Kidney tubule cell (primary cell): ENCODE data around the gene MUCL1.
"Not testable (repeated sequence)": the region's sequence is repeated elsewhere in the genome, so short reads cannot be mapped to it uniquely, and the experiment has no call there.

Experiments used
- DNase-seq: peaks from one replicate; pipeline ENCODE4 v3.0.0-alpha.2; 2018; ENCODE audit warnings: low spot score

The MUCL1 gene, protein sequence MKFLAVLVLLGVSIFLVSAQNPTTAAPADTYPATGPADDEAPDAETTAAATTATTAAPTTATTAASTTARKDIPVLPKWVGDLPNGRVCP

DNA sequence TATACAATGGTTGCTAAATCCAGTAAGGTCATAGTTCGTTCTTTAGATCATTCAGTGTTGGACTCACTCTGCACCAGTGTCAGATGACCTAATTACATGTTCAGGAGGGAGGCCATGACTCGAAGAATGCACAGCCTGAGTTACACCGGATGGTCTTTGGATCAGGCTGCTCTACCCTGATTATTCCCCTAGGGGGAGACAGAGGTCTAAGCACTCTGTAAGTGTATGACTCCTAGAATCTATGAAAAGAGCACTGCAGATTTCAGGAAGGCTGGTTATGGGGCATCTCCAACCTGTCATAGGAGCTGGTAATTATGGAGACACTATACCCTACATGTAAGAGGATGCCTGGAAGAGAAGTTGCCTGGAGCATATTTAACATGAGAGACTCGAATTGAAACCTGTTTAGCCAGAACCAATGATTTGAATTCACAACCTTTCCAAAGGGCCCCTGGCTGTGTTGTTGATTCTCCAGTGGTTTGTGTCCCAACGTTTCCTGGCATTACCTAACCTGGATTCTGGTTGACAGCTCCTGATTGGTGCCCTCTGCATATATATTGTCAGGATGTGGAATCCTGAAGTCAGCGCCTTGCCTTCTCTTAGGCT, at the start of gene MUCL1:
MUCL1 (plus strand) TSS at position 584 of the 606 bp plus-strand sequence. CDS start 67 bp downstream, outside the sequence.
- peak; percentile 74 for DNase-seq

DNA sequence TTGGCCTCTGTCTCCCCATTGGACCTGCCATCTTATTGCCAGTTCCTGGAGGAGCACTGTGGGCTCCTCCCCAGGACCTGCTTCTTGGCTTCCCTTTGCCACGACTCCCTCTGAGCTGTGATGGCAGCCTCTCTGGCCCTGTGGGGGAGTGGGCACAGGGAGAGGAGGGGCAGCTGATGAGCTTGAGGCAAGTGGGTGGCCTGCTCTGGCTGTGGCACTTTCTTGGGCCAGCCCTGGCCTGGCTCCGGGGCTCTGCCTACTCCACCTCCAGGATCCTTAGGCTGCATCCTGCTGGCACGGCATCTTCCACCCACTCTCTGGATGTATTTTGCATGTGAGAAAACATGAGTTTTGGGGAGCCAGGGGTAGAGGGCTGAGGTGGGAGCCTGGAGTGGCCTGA, 32.6 kb upstream of the MUCL1 start:
- no peak for DNase-seq

DNA sequence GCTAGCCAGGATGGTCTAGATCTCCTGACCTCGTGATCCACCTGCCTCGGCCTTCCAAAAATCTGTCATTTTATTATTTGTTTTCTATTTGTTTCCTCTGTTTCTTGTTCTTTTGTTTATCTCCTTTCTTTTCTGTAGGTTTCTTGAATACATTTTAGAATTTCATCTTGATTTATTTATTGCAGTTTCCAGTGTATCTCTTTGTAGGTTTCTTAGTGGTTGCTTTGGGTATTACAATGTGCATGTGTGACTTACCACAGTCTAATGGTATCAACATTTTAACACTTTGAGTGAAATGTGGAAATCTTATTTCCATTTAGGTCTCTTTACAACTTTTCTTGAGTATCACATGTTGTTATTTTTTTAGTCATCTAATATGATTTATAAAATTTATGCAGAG, 29.9 kb upstream of the MUCL1 start:
- no peak for DNase-seq

DNA sequence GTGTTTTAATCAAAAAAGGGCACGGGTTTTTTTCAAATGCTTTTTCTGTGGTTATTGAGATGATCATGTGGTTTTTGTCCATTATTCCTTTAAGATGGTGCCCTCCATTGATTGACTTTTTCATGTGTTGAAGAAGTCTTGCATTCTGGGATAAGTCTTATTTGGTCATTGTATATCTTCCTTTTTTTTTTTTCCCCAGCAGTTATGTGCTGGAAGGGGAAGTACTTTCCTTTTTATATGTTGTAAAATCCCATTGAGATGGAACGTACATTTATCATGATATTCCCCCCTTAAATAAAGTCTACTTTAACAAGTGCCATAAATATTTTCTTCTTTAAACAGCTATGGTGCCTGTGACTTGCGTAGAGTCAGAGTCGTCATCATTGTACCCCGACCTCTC, 24.8 kb upstream of the MUCL1 start:
- DNase-seq: no peak

DNA sequence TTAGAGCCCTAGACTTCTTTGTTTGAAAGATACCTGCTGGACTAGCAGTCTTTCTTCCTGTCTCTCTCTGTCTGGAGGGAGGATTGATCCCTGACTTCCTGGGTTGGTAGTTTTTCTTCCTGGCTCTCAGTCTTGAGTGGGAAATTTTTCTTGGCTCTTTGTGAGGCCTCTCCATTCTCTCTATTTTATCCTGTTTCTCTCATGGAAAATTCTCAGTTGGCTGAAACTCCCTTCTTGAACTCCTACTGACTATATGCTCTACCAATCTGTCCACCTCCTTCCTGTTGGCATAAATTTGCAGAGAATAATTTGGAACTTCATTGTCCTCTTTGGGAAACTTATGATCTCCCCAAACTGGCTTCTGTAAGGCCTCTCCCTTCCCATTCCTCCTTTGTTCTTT, 24.1 kb upstream of the MUCL1 start:
- DNase-seq: no peak

DNA sequence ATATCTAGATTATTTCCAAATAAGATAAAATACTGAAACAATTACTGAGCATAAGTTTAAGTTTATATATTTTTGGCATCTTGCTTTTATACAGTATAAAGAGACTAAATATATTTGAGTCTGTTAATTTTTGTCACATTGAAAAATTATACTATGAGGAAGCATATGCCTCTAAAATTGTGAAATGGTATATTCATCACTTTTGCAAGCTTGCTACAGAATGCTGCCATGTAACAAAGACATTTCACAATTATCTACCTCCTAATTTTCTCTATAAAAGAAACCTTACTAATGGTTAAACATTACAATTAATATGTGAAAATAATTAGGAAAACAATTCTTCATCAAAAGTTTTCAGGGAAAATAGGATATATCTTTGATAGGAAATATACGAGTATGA, 22.7 kb upstream of the MUCL1 start:
- no peak for DNase-seq

DNA sequence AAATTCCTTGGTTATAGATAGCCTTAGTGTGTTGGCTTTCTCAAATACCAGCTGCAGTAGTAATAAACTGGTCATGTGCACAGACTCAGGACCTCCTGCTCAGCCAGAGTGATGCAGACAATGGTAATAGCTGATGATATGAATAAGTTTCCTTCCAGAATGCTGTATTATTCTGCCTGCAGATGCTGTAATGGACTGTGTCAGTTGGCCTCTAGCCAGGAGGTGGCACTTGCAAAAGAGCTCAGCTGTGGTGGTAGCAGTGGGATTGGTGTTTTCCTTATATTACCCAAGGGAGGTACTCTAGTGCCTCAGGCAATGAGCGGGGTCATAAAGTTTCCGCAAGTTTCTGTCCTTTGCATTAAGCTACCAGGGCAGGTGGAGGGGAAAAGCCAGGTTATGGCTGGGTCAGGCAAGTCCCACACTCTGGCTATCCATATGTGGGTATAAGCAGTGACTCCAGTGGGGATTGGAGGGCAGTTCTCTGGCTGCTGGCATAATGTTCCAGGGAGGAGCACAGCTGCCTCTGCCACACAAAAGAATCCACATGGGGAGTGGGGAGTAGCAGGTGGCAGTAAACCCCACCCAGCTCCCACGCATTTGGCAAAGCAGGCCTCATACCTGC, 14.0 kb upstream of the MUCL1 start:
- no peak for DNase-seq

DNA sequence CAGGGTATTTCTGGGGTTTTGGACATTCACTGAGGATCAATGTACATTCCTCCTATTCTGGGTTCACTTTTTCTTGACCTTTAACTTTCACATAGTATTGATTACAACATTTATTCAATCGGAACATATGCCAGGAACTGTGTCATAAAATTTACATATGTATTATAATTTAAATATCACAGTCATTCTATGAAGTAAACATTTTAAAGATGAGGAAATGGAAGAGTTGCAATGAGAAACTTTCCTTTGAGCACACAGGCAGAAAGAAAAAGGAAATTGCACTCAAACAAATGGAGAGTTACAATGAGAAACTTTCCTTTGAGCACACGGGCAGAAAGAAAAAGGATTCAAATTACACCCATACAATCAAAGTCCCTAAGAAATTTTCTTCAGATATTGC, 3.1 kb downstream of the MUCL1 start:
- DNase-seq: no peak

DNA sequence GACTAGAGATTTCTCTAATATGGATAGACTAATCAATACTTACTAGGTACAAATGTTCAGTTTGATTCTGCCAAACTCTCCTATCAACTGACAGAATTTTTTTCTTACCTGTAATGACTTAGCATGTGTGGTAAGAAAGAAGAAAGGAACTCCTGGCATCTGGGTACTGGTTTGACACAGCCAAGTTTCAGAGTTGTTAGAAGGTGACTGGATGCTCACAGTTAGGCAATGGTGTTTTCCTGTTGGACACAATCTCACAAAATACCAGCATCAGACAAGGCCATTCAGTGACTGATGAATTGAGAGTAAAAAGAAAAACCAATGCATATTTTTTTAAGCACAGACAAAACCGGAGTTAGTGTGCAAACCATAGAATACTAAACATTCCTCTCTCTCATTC, 4.2 kb downstream of the MUCL1 start:
- no peak for DNase-seq

DNA sequence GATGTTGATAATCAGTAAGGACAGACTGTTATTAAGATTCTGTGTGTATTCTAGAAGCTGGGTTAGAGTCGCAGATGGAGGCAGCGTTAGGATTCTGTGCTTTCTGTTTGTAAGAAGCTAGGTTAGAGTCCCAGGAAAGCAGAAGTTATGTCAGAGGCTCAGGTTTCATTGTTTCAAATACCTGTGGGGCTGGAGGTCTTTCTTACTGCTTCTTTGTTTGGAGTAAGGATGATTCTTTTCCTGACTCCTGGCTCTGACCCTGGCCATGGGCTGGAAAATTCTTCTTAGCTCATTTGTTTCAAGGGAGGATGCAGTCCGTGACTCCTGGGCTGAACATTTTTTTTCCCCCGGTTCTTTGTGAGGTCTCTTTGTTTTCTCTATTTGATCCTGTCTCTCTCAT, 5.2 kb downstream of the MUCL1 start:
- no peak for DNase-seq

DNA sequence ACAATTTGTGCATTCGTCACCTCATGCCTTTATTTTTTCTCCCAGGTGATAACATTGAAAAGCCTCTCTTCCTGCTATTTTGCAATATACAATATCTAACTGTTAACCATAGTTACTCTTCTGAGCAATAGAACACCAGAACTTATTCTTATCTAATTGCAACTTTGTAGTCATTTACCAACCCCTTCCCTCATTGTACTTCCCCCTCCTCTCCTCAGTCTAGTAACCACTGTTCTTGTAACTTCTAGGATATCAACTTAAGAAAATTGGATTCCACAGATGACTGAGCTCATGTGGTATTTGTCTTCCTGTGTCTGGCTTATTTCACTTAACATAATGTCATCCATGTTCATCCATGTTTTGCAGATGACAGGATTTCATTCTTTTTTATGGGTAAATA, 7.6 kb downstream of the MUCL1 start:
- DNase-seq: no peak

DNA sequence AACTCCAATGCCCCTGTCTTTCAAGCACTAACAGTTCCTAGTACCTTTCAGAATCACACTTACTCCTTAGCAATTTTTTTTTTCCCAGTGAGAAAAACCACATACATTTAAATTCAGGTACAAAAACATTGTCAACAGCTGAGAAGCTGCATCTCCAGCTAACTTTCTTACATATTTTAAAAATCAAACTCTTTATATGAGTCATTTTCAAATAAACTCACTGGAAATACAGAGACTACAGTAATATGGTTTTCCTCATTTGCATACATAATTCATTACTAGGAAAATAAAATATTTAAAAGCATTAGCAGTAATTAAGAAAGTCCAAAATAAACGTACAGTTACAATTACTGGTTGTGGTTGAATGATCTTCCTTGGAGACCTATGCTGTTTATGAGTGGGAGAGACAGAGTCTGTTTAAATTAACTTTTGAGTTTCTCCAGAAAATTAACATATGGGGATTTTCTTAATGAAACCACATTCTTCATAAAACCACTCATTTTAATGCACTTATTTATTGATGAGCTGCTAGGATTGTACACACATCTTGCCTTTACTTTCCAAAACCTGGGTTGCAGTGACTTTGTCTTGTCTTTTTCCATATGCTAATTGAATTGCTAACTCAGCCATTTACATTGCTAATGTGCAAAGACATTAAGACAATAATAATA, 9.8 kb downstream of the MUCL1 start:
- DNase-seq: no peak

DNA sequence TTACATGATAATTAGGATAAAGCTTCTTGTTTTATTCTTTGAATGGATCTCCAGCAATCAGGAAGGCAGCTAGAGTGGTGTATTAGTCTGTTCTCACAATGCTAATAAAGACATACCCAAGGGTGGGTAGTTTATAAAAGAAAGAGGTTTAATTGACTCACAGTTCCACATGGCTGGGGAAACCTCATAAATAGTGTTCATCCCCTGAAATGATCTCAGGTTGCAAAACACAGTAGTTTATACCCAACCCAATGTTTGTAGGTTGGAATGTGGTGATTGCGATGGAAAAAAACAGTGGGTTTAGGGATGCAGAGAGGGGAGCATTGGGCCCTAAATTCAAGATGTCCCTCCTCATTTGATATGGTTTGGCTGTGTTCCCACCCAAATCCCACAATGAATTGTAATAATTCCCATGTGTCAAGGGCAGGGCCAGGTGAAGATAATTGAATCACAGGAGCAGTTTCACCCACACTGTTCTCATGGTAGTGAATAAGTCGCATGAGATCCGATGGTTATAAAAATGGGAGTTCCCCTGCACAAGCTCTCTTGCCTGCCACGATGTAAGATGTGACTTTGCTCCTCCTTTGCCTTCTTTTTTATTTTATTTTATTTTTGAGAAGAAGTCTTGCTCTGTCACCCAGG, 11.5 kb downstream of the MUCL1 start:
- DNase-seq: no peak

DNA sequence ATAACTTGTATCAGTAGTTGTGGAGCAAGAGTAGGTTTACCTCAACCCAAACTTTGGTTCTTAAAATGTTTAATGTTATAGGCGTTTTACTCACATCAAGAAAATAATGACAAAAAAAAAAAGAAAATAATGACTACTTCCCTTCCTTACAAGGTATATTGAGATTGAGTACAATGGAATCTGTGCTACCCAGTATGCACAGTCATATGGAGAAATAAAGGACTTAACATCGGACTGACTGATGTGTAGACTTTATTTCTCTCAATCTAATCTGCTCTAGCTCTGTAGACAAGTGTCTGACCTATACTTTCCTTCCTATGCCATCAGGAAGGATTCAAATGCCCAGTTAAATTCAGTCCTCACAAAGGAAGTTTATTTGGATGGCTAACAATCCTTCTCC, 14.4 kb downstream of the MUCL1 start:
- no peak for DNase-seq

DNA sequence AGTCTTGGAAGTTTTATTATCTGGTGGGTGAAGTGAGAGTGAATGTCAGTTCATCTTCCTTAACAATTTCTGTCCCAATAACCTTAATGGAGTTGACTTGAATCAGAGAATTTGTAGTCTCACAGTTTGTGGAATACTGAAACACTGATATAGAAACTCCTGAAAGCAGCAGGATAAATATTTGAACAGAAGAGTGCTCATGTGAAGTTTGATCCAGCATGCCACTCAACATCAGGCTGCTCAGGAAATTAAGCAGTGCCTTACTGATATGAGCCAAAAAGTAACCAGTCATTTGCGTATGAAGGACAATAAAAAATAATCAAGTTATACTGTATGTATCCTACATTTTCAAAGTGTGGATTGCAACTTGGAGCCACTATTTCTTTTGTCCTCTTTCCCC, 15.7 kb downstream of the MUCL1 start:
- DNase-seq: no peak

DNA sequence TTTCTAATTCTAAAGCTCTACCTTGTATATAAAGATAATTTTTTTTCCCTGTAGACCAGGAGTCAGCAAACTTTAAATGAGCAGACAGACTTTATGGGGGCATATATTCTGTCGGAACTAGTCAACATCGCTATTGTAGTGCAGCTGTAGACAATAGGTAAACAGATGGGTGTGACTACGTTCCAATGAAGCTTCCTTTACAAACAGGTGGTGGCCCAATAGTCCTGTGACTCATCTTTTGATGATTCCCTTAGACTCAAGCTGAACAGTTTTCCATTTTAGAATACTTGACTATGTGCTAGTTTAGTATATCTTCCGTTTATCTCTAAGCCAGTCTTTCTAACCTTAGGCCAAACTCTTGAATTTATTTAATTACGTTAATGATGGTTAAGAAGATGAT, 16.3 kb downstream of the MUCL1 start:
- no peak for DNase-seq

DNA sequence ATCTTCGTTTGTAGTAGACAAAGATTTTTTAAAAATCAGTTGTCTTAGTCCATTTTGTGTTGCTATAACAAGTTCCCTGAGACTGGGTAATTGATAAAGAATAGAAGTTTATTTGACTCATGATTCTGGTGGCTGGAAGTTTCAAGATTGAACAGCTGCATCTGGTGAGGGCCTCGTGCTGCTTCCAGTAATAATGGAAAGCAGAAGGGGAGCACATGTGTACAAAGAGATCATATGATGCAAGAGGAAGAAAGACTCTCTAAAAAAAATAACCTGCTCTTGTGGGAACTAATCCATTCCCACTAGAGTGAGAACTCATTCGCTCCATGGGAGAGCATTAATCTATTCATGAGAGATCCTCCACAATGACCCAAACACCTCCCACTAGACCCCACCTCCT, 24.8 kb downstream of the MUCL1 start:
- no peak for DNase-seq

DNA sequence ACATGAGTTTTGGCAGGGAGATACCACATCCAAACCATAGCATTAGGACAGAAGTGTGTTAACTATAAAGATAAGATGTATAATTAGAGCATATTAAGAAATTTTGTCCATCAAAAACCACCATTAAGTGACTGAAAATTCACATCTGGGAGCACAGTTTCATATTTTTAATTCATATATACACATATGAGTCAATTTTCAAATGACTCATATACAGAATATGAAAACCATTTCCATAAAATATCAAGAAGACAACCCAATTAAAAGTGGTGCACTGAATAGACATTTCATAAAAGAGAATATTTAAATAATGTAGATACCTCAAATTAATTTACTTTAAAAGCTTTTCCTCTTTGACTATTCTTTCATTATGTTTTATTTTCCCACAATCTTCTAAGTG, 25.3 kb downstream of the MUCL1 start:
- DNase-seq: no peak

DNA sequence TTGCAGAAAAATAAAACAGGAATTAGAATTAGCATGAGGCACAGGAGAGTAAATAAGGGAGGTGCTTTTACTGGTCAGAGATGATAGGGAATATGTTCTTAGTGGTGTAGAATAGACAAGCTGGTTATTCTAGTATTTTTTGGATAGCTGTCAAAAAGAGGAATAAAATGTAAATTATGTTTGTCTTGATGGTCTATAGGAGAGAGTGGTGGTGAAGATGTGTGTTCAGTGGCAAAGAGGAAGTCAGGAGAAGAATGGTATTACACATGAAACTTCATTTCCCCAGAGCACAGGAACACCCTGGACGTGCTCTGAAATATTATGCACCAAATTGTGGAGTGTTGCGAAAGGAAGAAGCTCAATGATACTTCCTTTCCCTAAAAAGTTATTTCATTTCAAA, 27.8 kb downstream of the MUCL1 start:
- no peak for DNase-seq

DNA sequence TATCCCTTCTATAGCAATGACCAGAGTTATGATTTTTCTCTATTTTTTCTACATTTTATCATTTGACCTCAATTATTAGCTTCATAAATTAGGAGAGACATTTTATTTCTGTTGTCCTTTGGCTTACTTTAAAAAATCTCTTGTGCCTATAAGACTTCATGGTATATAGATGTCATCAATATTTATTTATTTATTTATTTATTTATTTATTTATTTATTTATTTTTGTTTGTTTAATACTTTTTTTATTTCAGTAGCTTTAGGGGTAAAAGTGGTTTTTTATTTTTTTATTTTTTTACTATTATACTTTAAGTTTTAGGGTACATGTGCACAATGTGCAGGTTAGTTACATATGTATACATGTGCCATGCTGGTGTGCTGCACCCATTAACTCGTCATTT, 28.3 kb downstream of the MUCL1 start:
- not testable (repeated sequence) for DNase-seq

DNA sequence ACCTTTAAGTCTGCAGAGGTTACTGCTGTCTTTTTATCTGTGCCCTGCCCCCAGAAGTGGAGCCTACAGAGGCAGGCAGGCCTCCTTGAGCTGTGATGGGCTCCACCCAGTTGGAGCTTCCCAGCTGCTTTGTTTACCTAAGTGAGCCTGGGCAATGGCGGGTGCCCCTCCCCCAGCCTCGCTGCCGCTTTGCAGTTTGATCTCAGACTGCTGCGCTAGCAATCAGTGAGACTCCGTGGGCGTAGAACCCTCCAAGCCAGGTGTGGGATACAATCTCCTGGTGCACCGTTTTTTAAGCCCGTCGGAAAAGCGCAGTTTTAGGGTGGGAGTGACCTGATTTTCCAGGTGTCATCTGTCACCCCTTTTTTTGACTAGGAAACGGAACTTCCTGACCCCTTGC, 34.1 kb downstream of the MUCL1 start:
- DNase-seq: not testable (repeated sequence)

DNA sequence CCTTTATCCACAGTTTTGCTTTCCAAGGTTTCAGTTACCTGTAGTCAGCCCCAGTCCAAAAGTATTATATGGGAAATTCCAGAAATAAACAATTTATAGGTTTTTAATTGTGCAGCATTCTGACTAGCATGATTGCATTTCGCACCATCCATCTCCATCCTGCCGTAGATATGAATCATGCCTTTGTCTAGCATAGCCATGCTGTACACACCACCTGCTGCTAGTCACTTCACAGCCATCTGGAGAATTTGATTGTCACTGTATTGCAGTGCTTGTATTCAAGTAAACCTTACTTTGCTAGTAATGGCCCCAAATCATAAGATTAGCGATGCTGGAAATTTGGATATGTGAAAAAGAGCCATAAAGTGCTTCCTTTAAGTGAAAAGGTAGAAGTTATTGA, 36.0 kb downstream of the MUCL1 start:
- no peak for DNase-seq
